GM21390 (cell line): ENCODE data around the gene SLC10A6.

ENCODE experiments used
- ATAC-seq: cut with Tn5 transposase; IDR thresholded peaks from one replicate; pipeline ENCODE4 v1.9.1; 2021; ENCODE audit not compliant: unreplicated experiment

Gene SLC10A6

GRCh38 chr4:86848136-86848535 lies 1.0 kb downstream of the SLC10A6 start:
- no peak for ATAC-seq

GRCh38 chr4:86847571-86847970 lies 1.6 kb downstream of the SLC10A6 start:
- ATAC-seq, result no peak

GRCh38 chr4:86846921-86847320 lies 2.3 kb downstream of the SLC10A6 start:
- no peak for ATAC-seq

- ATAC-seq, result no peak
Measured at GRCh38 chr4:86845593-86845992, 3.6 kb downstream of the SLC10A6 start.

GRCh38 chr4:86841309-86841708 lies 7.9 kb downstream of the SLC10A6 start:
- ATAC-seq, result no peak

- ATAC-seq, result no peak
Measured at GRCh38 chr4:86840858-86841257, 8.3 kb downstream of the SLC10A6 start.

- no peak for ATAC-seq
Measured at GRCh38 chr4:86837691-86838503, 11.3 kb downstream of the SLC10A6 start.

- no peak for ATAC-seq
Measured at GRCh38 chr4:86835677-86836076, 13.5 kb downstream of the SLC10A6 start.

GRCh38 chr4:86834901-86835300 lies 14.3 kb downstream of the SLC10A6 start:
- no peak for ATAC-seq

- ATAC-seq, result no peak
Measured at GRCh38 chr4:86833615-86834014, 15.6 kb downstream of the SLC10A6 start.

- no peak for ATAC-seq
Measured at GRCh38 chr4:86831262-86832130, 17.7 kb downstream of the SLC10A6 start.

GRCh38 chr4:86825511-86825910 lies 23.7 kb downstream of the SLC10A6 start:
- ATAC-seq, result no peak

- no peak for ATAC-seq
Measured at GRCh38 chr4:86822136-86822535, 27.0 kb downstream of the SLC10A6 start.

- ATAC-seq, result no peak
Measured at GRCh38 chr4:86821151-86821550, 28.0 kb downstream of the SLC10A6 start.

GRCh38 chr4:86819561-86819960 lies 29.6 kb downstream of the SLC10A6 start:
- ATAC-seq, result no peak

GRCh38 chr4:86818841-86819240 lies 30.3 kb downstream of the SLC10A6 start:
- no peak for ATAC-seq

GRCh38 chr4:86818211-86818610 lies 31.0 kb downstream of the SLC10A6 start:
- ATAC-seq, result no peak

- ATAC-seq, result no peak
Measured at GRCh38 chr4:86816501-86817273, 32.5 kb downstream of the SLC10A6 start.

- ATAC-seq, result no peak
Measured at GRCh38 chr4:86815653-86816052, 33.5 kb downstream of the SLC10A6 start.

GRCh38 chr4:86810847-86811246 lies 38.3 kb downstream of the SLC10A6 start:
- no peak for ATAC-seq

GRCh38 chr4:86809809-86810208 lies 39.4 kb downstream of the SLC10A6 start:
- ATAC-seq, result no peak
